A549 (cell line): ENCODE results near the gene EXOC6.

Source experiments
- CBX8 ChIP-seq: fragments of 200-600 bp; sonication (generic); IDR thresholded peaks from 2 replicates; pipeline ENCODE4 v1.6.1; 2016
- CEBPB ChIP-seq, 2 experiments: fragments of >200 bp in 1 of 2; sonication (Bioruptor Twin) in 1 of 2; formaldehyde crosslinking in 1 of 2; IDR thresholded peaks; 2 replicates each; pipeline ENCODE4 v1.6.1; 2012 to 2016
- CTCF ChIP-seq: fragments of >200 bp; sonication (Bioruptor Twin); formaldehyde crosslinking; IDR thresholded peaks from 3 replicates; pipeline ENCODE4 v1.5.1; 2016
- FOSL2 ChIP-seq, 2 experiments: fragments of 450-650 bp in 1 of 2; fragments of >200 bp in 1 of 2; sonication (Bioruptor Twin) in 1 of 2; formaldehyde crosslinking; IDR thresholded peaks; 2 replicates each; pipeline versions ENCODE4 v1.5.0 to v1.6.1; 2016 to 2020; ENCODE audit warnings: mild to moderate bottlenecking in 1 of 2, moderate library complexity in 1 of 2
- JUN ChIP-seq, 2 experiments: fragments of >200 bp; sonication (Bioruptor Twin); formaldehyde crosslinking; IDR thresholded peaks; 2 replicates in 1 of 2; 3 replicates in 1 of 2; pipeline ENCODE4 v1.6.1; 2016 to 2017
- MYC ChIP-seq: IDR thresholded peaks from 2 replicates; pipeline ENCODE4 v1.6.1; 2012; ENCODE audit warnings: mild to moderate bottlenecking, inconsistent platforms, low read length, improper control_type of control experiment, borderline replicate concordance
- RAD21 ChIP-seq, 2 experiments: fragments of >200 bp in 1 of 2; sonication (Bioruptor Twin) in 1 of 2; formaldehyde crosslinking in 1 of 2; IDR thresholded peaks in 1 of 2; conservative IDR thresholded peaks in 1 of 2; 2 replicates in 1 of 2; 3 replicates in 1 of 2; pipeline ENCODE4 v1.6.1; 2012 to 2018; ENCODE audit warnings: inconsistent platforms in 1 of 2
- RFX5 ChIP-seq: fragments of 450-650 bp; IDR thresholded peaks from 2 replicates; pipeline ENCODE4 v1.7.1; 2014; ENCODE audit warnings: antibody characterized with exemption, mild to moderate bottlenecking, moderate library complexity

- no peak for TF ChIP-seq RAD21 (conservative IDR thresholded peaks at IDR 0.05 in 1 of 2, IDR thresholded peaks at IDR 0.05 in 1 of 2)
- TF ChIP-seq CEBPB (IDR thresholded peaks at IDR 0.05): peak; percentile 77 to 78; a peak in 3 of 4 replicates
- TF ChIP-seq CTCF: no peak
- TF ChIP-seq CBX8: no peak
- TF ChIP-seq MYC: no peak
- TF ChIP-seq FOSL2 (IDR thresholded peaks at IDR 0.05): no peak
- no peak for TF ChIP-seq FOSL2 (CRISPR knock-in tag; IDR thresholded peaks at IDR 0.05)
- TF ChIP-seq RFX5: no peak
- TF ChIP-seq JUN (IDR thresholded peaks at IDR 0.05): no peak
These were observed 243.6 kb downstream of the EXOC6 start for GRCh38 chr10:93091960-93092359.
